ENCODE data around the gene GOLGA7B. TPM values are rescaled to one million over a fixed set of nuclear protein-coding genes. Genes with fewer than 3 reads are reported as not detected.

The GOLGA7B gene
- total RNA-seq, 1 donor from 2014 or later = under 0.01 TPM

DNA sequence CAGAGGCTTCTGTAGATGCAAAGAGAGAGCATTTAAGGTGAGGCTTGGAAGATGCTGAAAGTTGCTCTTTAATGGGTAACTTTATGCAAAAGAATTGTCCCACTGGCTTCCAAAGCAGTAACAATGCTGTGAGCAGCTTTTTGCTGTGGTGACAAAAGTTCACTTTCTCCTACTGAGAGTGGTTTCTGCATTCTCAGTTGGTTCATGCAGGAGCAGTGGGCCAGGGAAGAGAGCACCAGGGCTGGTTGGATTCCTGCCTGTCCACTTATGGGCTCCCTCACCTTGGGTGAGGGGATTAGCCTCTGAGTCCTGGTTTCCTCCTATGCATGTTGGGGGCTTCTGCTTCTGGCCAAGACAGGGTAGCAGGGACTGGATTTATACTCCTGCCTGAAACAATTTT, 31.1 kb upstream of the GOLGA7B start:
- FAIRE-seq (no peak), DNase-seq (ENCODE audit: low read depth) (no peak)
- TF ChIP-seq, protein P1, sequence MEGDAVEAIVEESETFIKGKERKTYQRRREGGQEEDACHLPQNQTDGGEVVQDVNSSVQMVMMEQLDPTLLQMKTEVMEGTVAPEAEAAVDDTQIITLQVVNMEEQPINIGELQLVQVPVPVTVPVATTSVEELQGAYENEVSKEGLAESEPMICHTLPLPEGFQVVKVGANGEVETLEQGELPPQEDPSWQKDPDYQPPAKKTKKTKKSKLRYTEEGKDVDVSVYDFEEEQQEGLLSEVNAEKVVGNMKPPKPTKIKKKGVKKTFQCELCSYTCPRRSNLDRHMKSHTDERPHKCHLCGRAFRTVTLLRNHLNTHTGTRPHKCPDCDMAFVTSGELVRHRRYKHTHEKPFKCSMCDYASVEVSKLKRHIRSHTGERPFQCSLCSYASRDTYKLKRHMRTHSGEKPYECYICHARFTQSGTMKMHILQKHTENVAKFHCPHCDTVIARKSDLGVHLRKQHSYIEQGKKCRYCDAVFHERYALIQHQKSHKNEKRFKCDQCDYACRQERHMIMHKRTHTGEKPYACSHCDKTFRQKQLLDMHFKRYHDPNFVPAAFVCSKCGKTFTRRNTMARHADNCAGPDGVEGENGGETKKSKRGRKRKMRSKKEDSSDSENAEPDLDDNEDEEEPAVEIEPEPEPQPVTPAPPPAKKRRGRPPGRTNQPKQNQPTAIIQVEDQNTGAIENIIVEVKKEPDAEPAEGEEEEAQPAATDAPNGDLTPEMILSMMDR (IDR thresholded peaks at IDR 0.05; ENCODE audit: insufficient read depth, low read length, severe bottlenecking) = no peak
- Histone ChIP-seq H3K4me3 (ENCODE audit: low read depth, low read length) (no peak overlapping the region), H3K27me3 (ENCODE audit: control insufficient read depth, insufficient read depth, low read length) (peaks cover 5% of the 10 kb centered on the region), H3K36me3 (ENCODE audit: control insufficient read depth, insufficient read depth, low read length) (no peaks in the 10 kb centered on the region)

DNA sequence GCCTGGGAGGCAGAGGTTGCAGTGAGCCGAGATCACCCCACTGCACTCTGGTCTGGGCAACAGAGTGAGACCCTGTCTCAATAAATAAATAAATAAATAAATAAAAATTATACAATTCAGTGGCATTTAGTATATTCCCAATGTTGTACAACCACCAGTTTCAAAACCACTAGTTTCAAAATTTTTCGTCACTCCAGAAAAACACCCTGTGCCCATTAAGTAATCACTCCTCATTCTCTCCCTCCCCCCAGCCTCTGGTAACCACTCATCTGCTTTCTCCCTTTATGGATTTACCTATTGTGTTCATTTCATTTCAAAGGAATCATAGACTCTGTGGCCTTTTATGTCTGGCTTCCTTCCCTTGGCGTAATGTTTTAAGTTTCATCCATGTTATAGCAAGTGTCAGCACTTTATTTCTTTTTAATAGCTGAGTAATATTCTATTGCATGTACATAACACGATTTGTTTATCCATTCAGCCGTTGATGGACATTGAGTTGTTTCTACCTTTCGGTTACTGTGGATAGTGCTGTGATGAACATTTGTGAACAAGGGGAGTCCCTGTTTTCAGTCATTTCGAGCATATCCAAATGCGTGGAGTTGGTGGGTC, 29.4 kb upstream of the GOLGA7B start:
- Histone ChIP-seq H3K27me3 (ENCODE audit: control insufficient read depth, insufficient read depth, low read length) (peaks cover 5% of the 10 kb centered on the region), H3K36me3 (ENCODE audit: control insufficient read depth, insufficient read depth, low read length) (no peaks in the 10 kb centered on the region), H3K4me3 (ENCODE audit: low read depth, low read length) (no peak overlapping the region)
- no peak for DNase-seq (ENCODE audit: low read depth)
- FAIRE-seq = no peak
- TF ChIP-seq, protein P1 (IDR thresholded peaks at IDR 0.05; ENCODE audit: insufficient read depth, low read length, severe bottlenecking) = no peak

DNA sequence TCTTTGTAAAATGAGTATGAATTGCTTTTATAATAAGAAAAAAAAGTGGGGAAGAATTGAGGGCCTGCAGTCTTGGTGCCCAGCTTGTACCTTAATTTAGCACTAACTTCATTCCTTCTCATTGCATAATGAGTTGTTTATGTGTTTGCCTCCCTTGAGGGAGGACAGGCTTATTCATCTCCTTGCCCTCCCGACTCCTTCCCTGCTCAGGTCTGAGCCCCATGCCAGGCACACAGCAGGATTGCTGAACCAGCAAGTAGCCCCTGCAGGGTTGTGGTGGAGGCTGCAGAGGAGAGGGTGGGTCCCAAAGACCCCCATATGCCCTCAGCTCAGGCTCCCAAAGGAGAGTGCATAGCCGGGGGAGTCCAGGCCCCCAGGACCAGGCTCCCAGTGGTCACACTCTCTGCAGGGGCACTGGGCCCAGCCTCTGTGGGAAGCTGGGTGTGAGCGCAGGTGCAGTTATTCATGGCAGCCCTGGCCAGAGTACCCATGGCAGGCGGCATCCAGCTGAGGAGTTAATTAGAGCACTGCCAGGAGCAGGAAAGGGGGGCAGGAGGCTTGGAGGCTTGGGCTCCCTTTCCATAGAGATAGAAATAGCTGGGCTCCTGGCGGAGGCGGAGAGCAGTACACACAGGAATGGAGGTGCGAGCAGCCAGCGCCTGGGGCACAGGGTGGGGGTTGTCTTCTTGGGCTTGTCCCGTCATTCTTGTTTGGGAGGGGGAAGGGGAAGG, 28.2 kb upstream of the GOLGA7B start:
- Histone ChIP-seq H3K27me3 (ENCODE audit: control insufficient read depth, insufficient read depth, low read length) (peaks cover 5% of the 10 kb centered on the region), H3K36me3 (ENCODE audit: control insufficient read depth, insufficient read depth, low read length) (no peaks in the 10 kb centered on the region), H3K4me3 (ENCODE audit: low read depth, low read length) (no peak overlapping the region)
- FAIRE-seq = no peak
- TF ChIP-seq, protein P1 (IDR thresholded peaks at IDR 0.05; ENCODE audit: insufficient read depth, low read length, severe bottlenecking) = no peak
- no peak for DNase-seq (ENCODE audit: low read depth)

DNA sequence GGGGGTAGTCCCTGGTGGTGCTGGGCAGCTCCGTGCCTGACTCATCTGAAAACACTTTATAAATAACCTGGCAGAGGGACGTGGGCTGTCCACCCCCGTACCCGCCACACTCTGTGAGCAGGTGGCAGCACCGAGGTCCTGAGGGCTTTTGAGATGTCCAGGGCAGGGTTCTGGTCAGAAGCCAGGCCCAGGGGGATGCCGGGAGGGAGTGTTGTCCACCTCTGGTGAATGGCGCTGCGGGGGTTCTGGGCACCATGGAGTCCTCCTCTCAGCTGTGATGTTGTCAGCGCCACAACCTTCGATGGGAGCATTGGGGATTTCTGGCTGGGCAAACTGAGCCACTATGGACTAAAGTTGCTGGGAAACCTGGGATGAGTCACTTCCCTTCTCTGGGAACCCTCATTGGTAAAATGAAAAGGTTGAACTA, 27.4 kb upstream of the GOLGA7B start:
- H3K4me3 ChIP-seq (ENCODE audit: low read depth, low read length) = no peak overlapping the region
- H3K36me3 ChIP-seq (ENCODE audit: control insufficient read depth, insufficient read depth, low read length) = no peaks in the 10 kb centered on the region
- DNase-seq (ENCODE audit: low read depth) (peak; percentile 62), FAIRE-seq (no peak)
- TF ChIP-seq, protein P1 (IDR thresholded peaks at IDR 0.05; ENCODE audit: insufficient read depth, low read length, severe bottlenecking) = no peak
- H3K27me3 ChIP-seq (ENCODE audit: control insufficient read depth, insufficient read depth, low read length) = peaks cover 5% of the 10 kb centered on the region

DNA sequence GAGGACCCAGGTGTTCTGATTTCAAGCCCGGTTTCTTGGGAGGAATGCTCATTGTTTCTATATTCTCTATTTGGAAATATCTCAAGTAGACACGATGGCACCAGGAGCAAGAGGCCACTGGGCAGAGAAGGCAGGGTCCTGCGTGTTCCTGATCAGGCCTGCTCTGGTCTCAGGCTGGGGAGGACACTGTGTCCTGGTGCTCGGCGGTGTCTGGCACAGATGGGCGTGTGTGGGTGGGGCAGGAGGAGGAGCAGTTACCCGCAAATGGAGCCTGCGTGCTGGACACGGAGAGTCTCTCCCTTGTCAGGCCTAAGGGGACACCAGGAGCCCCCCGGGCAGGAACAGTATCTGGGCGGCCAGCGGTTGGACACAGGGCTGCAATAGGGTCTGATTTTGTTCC, 25.9 kb upstream of the GOLGA7B start:
- peaks cover 2% of the 10 kb centered on the region for H3K27me3 ChIP-seq (ENCODE audit: control insufficient read depth, insufficient read depth, low read length)
- FAIRE-seq (no peak), DNase-seq (ENCODE audit: low read depth) (no peak)
- H3K36me3 ChIP-seq (ENCODE audit: control insufficient read depth, insufficient read depth, low read length) = no peaks in the 10 kb centered on the region
- H3K4me3 ChIP-seq (ENCODE audit: low read depth, low read length) = no peak overlapping the region
- TF ChIP-seq, protein P1 (IDR thresholded peaks at IDR 0.05; ENCODE audit: insufficient read depth, low read length, severe bottlenecking) = no peak

Measured in bronchial epithelial cell (primary cell).